Ectodermal cell (in vitro differentiated cells): ENCODE measurements around the gene GSTM2.
A peak's percentile ranks its signal among the peaks of the same experiment; 100 is the strongest.

Experiments used
- H3K27ac ChIP-seq: 2 replicates; pipeline ENCODE4 v1.7.0; 2013; ENCODE audit warnings: mild to moderate bottlenecking, low read depth, low read length; ENCODE audit not compliant: insufficient read depth, poor library complexity, severe bottlenecking
- H3K27me3 ChIP-seq: 2 replicates; pipeline ENCODE4 v1.7.0; 2013; ENCODE audit warnings: mild to moderate bottlenecking, low read length; ENCODE audit not compliant: insufficient read depth, control insufficient read depth, poor library complexity, severe bottlenecking
- H3K36me3 ChIP-seq: one replicate; pipeline ENCODE4 v1.7.0; 2013; ENCODE audit warnings: low read length; ENCODE audit not compliant: control insufficient read depth, insufficient read depth
- H3K4me1 ChIP-seq: one replicate; pipeline ENCODE4 v1.7.0; 2013; ENCODE audit warnings: low read length; ENCODE audit not compliant: control insufficient read depth, insufficient read depth
- H3K4me3 ChIP-seq: 2 replicates; pipeline ENCODE4 v1.7.0; 2013; ENCODE audit warnings: low read depth, low read length, control low read depth; ENCODE audit not compliant: insufficient read depth
- H3K9me3 ChIP-seq: 2 replicates; pipeline ENCODE4 v1.7.0; 2013; ENCODE audit warnings: mild to moderate bottlenecking, low read length, moderate library complexity; ENCODE audit not compliant: control insufficient read depth
- WGBS, 2 experiments: methylation state at CpG; one replicate each; pipeline ENCODE4 v1.1.7; 2013; ENCODE audit warnings: missing lambda C conversion rate in 2 of 2; 5-methylcytosine and 5-hydroxymethylcytosine counted together

GSTM2 gene

GRCh38 chr1:109630081-109630897 lies 37.6 kb upstream of the GSTM2 start:
- H3K36me3 ChIP-seq, result peaks cover 20% of the 10 kb centered on the region

DNA sequence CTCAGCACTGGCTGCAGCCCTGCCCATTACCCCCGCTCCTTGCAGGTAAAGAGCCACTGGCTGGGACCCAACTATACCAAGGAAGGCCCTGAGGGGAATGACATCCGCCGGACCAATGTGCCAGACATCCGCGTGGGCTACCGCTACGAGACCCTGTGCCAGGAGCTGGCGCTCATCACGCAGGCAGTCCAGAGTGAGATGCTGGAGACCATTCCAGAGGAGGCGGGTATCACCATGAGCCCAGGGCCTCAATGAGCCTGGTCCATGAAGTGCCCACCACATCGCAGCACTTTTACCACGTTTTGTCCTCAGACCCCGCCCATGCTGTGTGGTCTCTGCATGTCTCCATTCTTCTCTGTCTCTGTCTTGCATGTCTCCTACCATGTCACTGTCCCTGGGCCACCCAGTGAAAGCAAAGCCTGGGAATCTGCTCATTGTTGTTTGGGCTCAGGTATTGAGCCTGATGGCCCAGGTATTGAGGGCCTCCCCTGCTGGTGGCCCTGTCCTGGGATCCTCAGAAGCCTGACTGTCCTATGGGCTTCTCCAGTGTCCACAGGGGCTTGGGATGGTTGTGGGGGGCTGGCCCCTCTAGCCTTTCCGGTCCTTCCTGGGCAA lies 36.9 kb upstream of the GSTM2 start:
- no peak overlapping the region for H3K4me3 ChIP-seq
- H3K36me3 ChIP-seq, result peaks cover 20% of the 10 kb centered on the region
- H3K27me3 ChIP-seq, result no peaks in the 10 kb centered on the region
- WGBS, 2 experiments, result 96 to 97% methylated on average over 14 of the region's 14 CpGs
- H3K4me1 ChIP-seq, result peaks cover 8% of the 10 kb centered on the region
- no peaks in the 10 kb centered on the region for H3K9me3 ChIP-seq
- H3K27ac ChIP-seq, result no peak overlapping the region

More at GRCh38 chr1:109630081-109630897, 37.6 kb upstream of the GSTM2 start:
- Histone ChIP-seq H3K4me1 (peaks cover 7% of the 10 kb centered on the region), H3K27ac (no peak overlapping the region), H3K4me3 (no peak overlapping the region), H3K9me3 (no peaks in the 10 kb centered on the region), H3K27me3 (no peaks in the 10 kb centered on the region)
- WGBS, 2 experiments, result 90 to 92% methylated on average over 21 to 23 of the region's 30 CpGs

DNA sequence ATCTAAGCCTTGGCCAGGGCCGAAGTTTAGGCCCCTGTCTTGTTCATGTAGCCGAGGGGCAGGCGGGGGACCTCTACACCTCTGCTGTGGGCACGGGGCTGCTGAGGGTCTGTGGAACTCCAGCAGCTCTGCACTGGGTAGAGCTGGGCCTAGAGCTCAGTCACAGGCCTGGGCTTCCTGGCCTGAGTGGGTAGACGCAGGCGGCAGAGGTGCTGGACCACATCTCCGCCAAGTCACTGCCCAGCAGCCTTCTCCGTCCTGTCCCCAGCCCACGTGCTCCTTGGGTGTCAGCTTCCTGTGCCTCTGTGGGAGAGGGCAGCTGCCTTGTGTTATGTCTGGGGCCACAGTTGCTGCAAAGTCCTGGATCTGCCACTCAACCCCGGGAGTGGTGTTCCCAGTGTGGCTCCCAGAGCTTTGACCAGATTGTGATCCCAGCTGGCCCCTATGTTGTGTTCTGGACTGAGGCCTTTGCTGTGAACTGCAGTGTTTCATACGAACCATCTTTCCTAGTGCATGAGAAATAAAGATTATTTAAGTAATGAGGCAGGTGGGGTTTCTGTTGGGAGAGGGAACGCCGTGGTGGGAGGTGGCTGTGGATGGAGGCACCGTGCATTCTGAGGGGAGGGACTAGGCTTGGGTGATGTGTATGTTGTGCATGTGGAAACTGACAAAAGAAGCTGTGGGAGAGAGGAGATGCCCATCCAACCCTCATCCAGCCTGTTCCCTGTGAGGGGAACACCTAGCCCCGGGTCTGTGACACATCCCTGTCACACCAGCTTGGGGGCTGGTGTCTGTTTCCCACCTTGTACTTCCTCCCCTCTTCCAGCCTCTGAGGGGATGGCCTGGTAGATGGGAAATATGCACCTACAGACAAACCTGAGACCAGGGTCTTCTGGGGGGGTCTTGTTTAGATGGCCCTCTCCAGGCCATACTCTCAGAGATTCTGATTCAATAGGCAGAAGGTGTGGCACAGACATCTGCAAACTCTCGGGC lies 36.0 kb upstream of the GSTM2 start:
- Histone ChIP-seq H3K27ac (no peak overlapping the region), H3K36me3 (peaks cover 17% of the 10 kb centered on the region)
- 94% methylated on average over 16 of the region's 16 CpGs for WGBS, 2 experiments

DNA sequence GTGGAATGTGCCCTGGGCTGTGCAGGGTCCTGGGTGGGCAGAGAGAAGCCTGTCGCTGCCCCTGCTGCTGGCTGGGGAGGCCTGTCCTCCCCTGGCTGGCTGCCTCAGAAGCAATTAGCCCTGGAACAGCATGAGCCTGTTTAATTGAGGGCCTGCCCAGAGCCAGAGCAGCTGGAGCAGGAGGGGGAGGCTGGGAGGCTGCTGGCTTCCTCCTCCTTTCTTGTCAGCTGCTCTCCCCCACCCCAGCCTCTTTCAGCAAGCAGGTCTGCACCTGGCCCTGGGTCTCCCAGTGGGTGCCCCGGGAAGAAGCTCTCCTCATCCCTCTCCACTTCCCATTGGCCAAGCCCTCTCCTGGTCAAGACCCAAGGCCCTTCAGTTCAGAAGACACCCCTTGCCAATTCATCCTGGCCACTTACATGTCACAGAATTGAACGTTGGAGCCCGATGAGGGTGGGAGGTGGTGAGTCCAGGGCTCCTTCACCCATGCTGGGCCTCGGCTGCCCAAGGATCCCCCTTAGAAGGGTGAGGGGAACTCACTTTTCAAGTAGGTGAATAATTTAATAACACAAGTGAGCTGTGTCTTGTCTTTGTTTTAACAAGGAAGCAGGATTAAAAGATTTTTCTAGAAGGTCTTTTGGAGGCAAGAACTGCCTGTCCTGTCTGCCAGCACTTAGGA lies 35.0 kb upstream of the GSTM2 start:
- WGBS, 2 experiments, result 84 to 86% methylated on average over 5 of the region's 5 CpGs
- Histone ChIP-seq H3K27me3 (no peaks in the 10 kb centered on the region), H3K27ac (no peak overlapping the region)

More for the DNA sequence above, 36.0 kb upstream of the GSTM2 start:
- no peak overlapping the region for H3K4me3 ChIP-seq
- no peaks in the 10 kb centered on the region for H3K27me3 ChIP-seq
- peaks cover 16% of the 10 kb centered on the region for H3K4me1 ChIP-seq
- no peaks in the 10 kb centered on the region for H3K9me3 ChIP-seq

GRCh38 chr1:109634292-109634691 lies 33.6 kb upstream of the GSTM2 start:
- Histone ChIP-seq H3K27ac (no peak overlapping the region), H3K27me3 (no peaks in the 10 kb centered on the region), H3K9me3 (no peaks in the 10 kb centered on the region), H3K4me1 (peaks cover 16% of the 10 kb centered on the region), H3K4me3 (no peak overlapping the region), H3K36me3 (peaks cover 5% of the 10 kb centered on the region)
- WGBS, 2 experiments, result 86 to 89% methylated on average over 6 of the region's 6 CpGs

More for the DNA sequence above, 35.0 kb upstream of the GSTM2 start:
- H3K4me1 ChIP-seq, result peaks cover 16% of the 10 kb centered on the region
- no peaks in the 10 kb centered on the region for H3K9me3 ChIP-seq
- H3K36me3 ChIP-seq, result peaks cover 9% of the 10 kb centered on the region
- H3K4me3 ChIP-seq, result no peak overlapping the region

GRCh38 chr1:109634771-109635750 lies 32.8 kb upstream of the GSTM2 start:
- H3K27me3 ChIP-seq, result no peaks in the 10 kb centered on the region
- H3K4me3 ChIP-seq, result no peak overlapping the region
- H3K36me3 ChIP-seq, result no peaks in the 10 kb centered on the region
- H3K9me3 ChIP-seq, result no peaks in the 10 kb centered on the region
- peaks cover 24% of the 10 kb centered on the region for H3K4me1 ChIP-seq
- H3K27ac ChIP-seq, result no peak overlapping the region
- 77 to 81% methylated on average over 12 of the region's 13 CpGs for WGBS, 2 experiments

DNA sequence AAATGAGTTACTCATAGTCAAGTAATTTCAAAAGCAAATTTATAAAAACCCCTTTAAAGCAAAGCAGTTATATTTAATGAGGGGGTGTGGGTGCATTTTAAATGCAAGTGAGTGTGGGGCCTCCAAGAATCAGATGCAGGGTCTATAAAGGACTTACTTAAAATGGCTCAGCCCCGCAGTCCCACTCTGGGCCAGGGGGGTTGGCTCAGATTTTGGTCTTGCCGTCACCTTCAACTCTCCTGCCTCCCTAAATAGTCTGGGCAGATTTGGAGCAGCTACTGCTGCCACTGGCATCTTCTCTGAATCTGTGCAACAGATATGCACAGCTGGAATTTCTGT lies 32.0 kb upstream of the GSTM2 start:
- H3K4me1 ChIP-seq, result peaks cover 25% of the 10 kb centered on the region
- H3K36me3 ChIP-seq, result no peaks in the 10 kb centered on the region
- H3K27me3 ChIP-seq, result no peaks in the 10 kb centered on the region
- H3K9me3 ChIP-seq, result no peaks in the 10 kb centered on the region
- H3K4me3 ChIP-seq, result no peak overlapping the region
- 70 to 75% methylated on average over 2 of the region's 2 CpGs for WGBS, 2 experiments
- H3K27ac ChIP-seq, result no peak overlapping the region

DNA sequence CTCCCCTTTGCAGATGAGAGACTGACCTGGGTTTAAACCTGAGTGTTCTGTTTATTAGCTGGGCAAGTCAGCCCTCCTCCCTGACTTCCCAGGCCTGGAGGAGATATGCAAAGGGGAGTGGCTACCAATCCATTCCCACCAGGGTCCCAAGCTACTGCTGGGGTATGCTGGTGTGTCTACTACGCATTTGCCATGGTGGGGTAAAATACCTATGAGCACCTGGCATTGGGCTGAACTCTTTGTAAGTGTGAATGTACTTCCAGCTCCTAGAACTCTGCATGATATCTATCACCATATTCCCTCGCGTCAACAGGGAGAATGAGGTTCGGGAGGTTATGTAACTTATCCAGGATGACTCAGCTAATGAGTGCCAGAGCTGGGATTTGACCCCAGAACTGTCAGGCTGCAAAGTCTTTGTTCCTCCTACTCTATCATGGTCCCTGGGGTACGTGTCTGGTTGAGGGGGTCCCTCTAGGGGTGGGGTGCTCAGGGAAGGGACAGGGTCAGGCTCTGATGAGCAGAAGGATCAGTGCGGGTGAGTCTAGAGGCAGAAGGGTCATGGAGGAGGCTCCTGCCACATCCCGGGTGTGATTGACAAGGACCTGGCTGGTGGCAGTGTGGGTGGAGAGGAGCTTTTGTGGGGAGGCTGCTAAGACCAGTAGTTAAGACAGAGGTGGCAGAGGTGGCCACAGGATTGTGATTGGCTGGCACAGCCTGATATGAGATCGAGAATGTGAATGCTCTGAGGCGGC lies 31.5 kb upstream of the GSTM2 start:
- Histone ChIP-seq H3K4me1 (peaks cover 25% of the 10 kb centered on the region), H3K36me3 (no peaks in the 10 kb centered on the region), H3K4me3 (no peak overlapping the region), H3K27me3 (no peaks in the 10 kb centered on the region), H3K27ac (peak overlapping the region; percentile 4), H3K9me3 (no peaks in the 10 kb centered on the region)
- 66 to 79% methylated on average over 9 of the region's 9 CpGs for WGBS, 2 experiments
